Fibroblast of the aortic adventitia (primary cell): ENCODE results near the gene ACTL7A. TPM values are rescaled to one million over a fixed set of nuclear protein-coding genes. Genes with fewer than 3 reads are reported as not detected.
"Not testable (repeated sequence)": the region's sequence is repeated elsewhere in the genome, so short reads cannot be mapped to it uniquely, and the experiment has no call there.

Experiments
- DNase-seq: peaks from one replicate; pipeline ENCODE4 v3.0.0-alpha.2; 2010; ENCODE audit warnings: low read depth
- H3K4me3 ChIP-seq: 2 replicates; pipeline ENCODE4 v1.5.1; 2011; ENCODE audit warnings: low read depth, mild to moderate bottlenecking, control low read depth, low read length, moderate library complexity
- CTCF ChIP-seq: IDR thresholded peaks from 2 replicates; pipeline ENCODE4 v1.5.1; 2011; ENCODE audit warnings: mild to moderate bottlenecking, low read length, control low read depth, inconsistent platforms; ENCODE audit not compliant: insufficient read depth
- total RNA-seq: library from RNA; depleted of rRNA; stranded (reverse); fragments of >200 nt; gene quantifications from 2 replicates; pipeline ENCODE4 v1.2.3, GENCODE V29; 2012; ENCODE audit warnings: low replicate concordance

ACTL7A gene
- total RNA-seq, 1 donor, result not detected

- DNase-seq, result no peak
- TF ChIP-seq CTCF, result no peak
These were observed 16.1 kb upstream of the ACTL7A start for GRCh38 chr9:108845947-108846346.

GRCh38 chr9:108848296-108848695 is 13.8 kb upstream of the ACTL7A start:
- not testable (repeated sequence) for DNase-seq, H3K4me3 ChIP-seq

More at GRCh38 chr9:108845947-108846346, 16.1 kb upstream of the ACTL7A start:
- H3K4me3 ChIP-seq, result no peak overlapping the region

- peak; percentile 35 for DNase-seq
- TF ChIP-seq CTCF, result peak; percentile 19
These were observed 11.7 kb upstream of the ACTL7A start for GRCh38 chr9:108850293-108850897.

GRCh38 chr9:108851138-108851537 is 10.9 kb upstream of the ACTL7A start:
- no peak overlapping the region for H3K4me3 ChIP-seq
- TF ChIP-seq CTCF, result no peak
- DNase-seq, result no peak

More at GRCh38 chr9:108850293-108850897, 11.7 kb upstream of the ACTL7A start:
- H3K4me3 ChIP-seq, result no peak overlapping the region

- TF ChIP-seq CTCF, result no peak
- H3K4me3 ChIP-seq, result no peak overlapping the region
- no peak for DNase-seq
These were observed 10.0 kb upstream of the ACTL7A start for GRCh38 chr9:108852079-108852478.

- DNase-seq, result no peak
- H3K4me3 ChIP-seq, result no peak overlapping the region
- no peak for TF ChIP-seq CTCF
These were observed 8.0 kb upstream of the ACTL7A start for GRCh38 chr9:108854094-108854493.

- no peak for DNase-seq
- TF ChIP-seq CTCF, result no peak
- no peak overlapping the region for H3K4me3 ChIP-seq
These were observed 7.2 kb upstream of the ACTL7A start for GRCh38 chr9:108854641-108855528.
